Measurements from ENCODE around the gene KCTD5. TPM values are rescaled to one million over a fixed set of nuclear protein-coding genes. Genes with fewer than 3 reads are reported as not detected.

KCTD5 gene
- total RNA-seq, 1 experiment from 2014 or later, result 27.8 TPM

GRCh38 chr16:2752035-2752849 lies 69.9 kb downstream of the KCTD5 start, which contains the start of gene SRRM2 (continued):
- TF ChIP-seq NFYB (CRISPR knock-in tag; conservative IDR thresholded peaks at IDR 0.05; ENCODE audit: low read depth) (peak; percentile 35; the same call in 1 of the 2 replicates), E2F4 (CRISPR knock-in tag; IDR thresholded peaks at IDR 0.05; ENCODE audit: borderline replicate concordance, low read depth) (peak; percentile 82; the same call in 1 of the 2 replicates), FOXP4 (CRISPR knock-in tag; IDR thresholded peaks at IDR 0.05) (peak; percentile 36), ZNF416 (CRISPR knock-in tag; IDR thresholded peaks at IDR 0.05) (peak; percentile 30; the same call in 1 of the 2 replicates), RORB (CRISPR knock-in tag; IDR thresholded peaks at IDR 0.05) (no peak), ERG (CRISPR knock-in tag; IDR thresholded peaks at IDR 0.05) (no peak), ELF4 (CRISPR knock-in tag; IDR thresholded peaks at IDR 0.05; ENCODE audit: low read depth) (peak; percentile 43; the same call in 1 of the 2 replicates), GABPB1 (CRISPR knock-in tag; IDR thresholded peaks at IDR 0.05) (no peak; the same call in 1 of the 2 replicates), ETV6 (CRISPR knock-in tag; IDR thresholded peaks at IDR 0.05) (peak; percentile 68), ZNF232 (CRISPR knock-in tag; IDR thresholded peaks at IDR 0.05) (0 out of 2 replicates have a peak, but pooled peaks have one; percentile 15)
- TF ChIP-seq, protein P1, sequence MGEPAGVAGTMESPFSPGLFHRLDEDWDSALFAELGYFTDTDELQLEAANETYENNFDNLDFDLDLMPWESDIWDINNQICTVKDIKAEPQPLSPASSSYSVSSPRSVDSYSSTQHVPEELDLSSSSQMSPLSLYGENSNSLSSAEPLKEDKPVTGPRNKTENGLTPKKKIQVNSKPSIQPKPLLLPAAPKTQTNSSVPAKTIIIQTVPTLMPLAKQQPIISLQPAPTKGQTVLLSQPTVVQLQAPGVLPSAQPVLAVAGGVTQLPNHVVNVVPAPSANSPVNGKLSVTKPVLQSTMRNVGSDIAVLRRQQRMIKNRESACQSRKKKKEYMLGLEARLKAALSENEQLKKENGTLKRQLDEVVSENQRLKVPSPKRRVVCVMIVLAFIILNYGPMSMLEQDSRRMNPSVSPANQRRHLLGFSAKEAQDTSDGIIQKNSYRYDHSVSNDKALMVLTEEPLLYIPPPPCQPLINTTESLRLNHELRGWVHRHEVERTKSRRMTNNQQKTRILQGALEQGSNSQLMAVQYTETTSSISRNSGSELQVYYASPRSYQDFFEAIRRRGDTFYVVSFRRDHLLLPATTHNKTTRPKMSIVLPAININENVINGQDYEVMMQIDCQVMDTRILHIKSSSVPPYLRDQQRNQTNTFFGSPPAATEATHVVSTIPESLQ (CRISPR knock-in tag; IDR thresholded peaks at IDR 0.05), result no peak

DNA sequence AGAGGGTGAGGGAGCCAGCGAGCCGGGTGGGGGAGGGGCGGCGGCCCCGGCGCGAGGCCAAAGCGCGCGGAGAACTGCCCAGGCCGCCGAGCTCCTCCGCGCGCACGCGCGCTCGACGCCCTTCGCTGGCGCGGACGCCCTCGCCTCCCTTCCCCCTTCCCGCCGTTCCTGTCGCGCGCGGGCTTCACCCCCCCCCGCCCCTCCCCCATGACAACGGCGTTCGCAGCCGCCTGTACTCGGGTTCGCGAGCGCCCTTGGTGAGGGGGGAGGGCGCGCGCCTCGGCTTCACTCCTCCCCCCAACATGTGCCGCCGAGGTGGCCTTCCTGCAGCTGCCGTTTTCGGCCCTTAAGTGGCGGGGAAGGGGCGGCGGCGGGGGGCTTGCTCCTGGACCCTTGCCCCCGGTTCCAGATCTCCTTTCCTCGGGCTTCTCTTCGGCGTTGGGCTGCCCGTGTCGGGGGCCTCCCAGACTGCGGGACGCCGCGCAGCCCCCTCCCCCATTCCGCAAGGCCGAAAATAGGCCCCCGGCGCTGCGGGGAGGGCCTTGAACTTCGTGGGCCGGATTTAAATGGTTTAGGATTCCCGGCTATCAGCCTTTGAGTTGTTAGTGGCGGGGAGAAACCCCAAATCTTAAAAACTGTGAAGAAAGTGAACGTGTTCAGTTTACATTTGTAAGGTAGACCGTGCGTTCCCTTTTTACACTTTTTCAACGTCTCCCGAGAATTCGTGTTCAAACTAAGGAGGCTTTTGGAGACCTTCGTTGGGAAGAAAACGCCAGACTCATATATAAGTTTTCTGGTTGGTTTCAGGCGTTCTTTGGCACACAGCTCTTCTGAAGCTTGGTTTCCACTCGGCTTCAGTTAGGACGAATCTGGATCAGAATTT lies 70.8 kb downstream of the KCTD5 start:
- CTCF ChIA-PET, result interaction anchor here (0.8 to 1.5 kb wide), 3 partner anchors 16 to 172 kb away, joined by 3 to 6 read pairs (median 4); no protein-coding TSS in a partner anchor
- POLR2A ChIA-PET, result interaction anchor here (0.6 to 1.3 kb wide), 6 partner anchors 9 to 508 kb away, joined by 3 to 4 read pairs (median 3); partner anchors contain the start of gene KCTD5
- Mint-ChIP-seq H3K9me3 (no peaks in the 10 kb centered on the region), H3K4me3 (peak overlapping the region; percentile 89), H3K36me3 (peaks cover 46% of the 10 kb centered on the region), H3K4me1 (peaks cover 38% of the 10 kb centered on the region), H3K27ac (peak overlapping the region; percentile 95), H3K27me3 (ENCODE audit: low read depth) (no peaks in the 10 kb centered on the region)
- ATAC-seq, result peak; percentile 29
- TF ChIP-seq, protein P2, sequence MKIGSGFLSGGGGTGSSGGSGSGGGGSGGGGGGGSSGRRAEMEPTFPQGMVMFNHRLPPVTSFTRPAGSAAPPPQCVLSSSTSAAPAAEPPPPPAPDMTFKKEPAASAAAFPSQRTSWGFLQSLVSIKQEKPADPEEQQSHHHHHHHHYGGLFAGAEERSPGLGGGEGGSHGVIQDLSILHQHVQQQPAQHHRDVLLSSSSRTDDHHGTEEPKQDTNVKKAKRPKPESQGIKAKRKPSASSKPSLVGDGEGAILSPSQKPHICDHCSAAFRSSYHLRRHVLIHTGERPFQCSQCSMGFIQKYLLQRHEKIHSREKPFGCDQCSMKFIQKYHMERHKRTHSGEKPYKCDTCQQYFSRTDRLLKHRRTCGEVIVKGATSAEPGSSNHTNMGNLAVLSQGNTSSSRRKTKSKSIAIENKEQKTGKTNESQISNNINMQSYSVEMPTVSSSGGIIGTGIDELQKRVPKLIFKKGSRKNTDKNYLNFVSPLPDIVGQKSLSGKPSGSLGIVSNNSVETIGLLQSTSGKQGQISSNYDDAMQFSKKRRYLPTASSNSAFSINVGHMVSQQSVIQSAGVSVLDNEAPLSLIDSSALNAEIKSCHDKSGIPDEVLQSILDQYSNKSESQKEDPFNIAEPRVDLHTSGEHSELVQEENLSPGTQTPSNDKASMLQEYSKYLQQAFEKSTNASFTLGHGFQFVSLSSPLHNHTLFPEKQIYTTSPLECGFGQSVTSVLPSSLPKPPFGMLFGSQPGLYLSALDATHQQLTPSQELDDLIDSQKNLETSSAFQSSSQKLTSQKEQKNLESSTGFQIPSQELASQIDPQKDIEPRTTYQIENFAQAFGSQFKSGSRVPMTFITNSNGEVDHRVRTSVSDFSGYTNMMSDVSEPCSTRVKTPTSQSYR (CRISPR knock-in tag; IDR thresholded peaks at IDR 0.05), result peak; percentile 40; the same call in 1 of the 2 replicates
- TF ChIP-seq ZNF219 (CRISPR knock-in tag; IDR thresholded peaks at IDR 0.05; ENCODE audit: borderline replicate concordance), result 0 out of 2 replicates have a peak, but pooled peaks have one; percentile 65
- TF ChIP-seq MYBL2 (CRISPR knock-in tag; IDR thresholded peaks at IDR 0.05), result no peak; the same call in 1 of the 2 replicates
- TF ChIP-seq E2F5 (CRISPR knock-in tag; IDR thresholded peaks at IDR 0.05), result peak; percentile 5; the same call in 1 of the 2 replicates
- DNase-seq (ENCODE audit: low spot score), result no peak
